ENCODE results near the gene MOCOS. TPM values are rescaled to one million over a fixed set of nuclear protein-coding genes. Genes with fewer than 3 reads are reported as not detected.
"Not testable (repeated sequence)": the region's sequence is repeated elsewhere in the genome, so short reads cannot be mapped to it uniquely, and the experiment has no call there.

MOCOS gene
- total RNA-seq, 1 donor from 2014 or later = 5.0 TPM

DNA sequence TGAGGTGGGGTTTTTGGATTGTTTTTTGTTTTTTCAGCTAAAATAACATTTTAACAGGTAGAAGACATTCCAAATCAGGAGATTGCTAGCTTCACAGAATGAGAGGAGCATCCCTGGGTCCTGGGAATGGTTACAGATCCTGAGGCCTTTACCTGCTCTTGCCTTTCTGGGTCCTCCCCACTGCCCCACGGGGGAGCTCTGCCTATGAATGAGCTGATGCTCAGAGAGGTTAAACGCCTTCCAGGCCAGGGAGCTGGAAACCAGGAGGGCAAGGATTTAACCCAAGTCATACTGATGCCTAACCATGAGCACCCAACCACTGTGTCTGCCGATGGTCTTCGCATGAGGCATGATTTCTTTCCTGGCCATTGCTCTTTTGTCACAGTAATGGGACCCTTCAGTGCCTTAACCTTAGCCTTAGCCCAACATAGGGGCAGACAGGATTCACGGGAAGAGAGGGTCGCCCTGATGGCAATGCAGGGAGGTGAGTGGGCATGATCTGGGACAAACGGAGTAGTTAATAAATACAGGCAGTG, 16.1 kb downstream of the MOCOS start:
- intact Hi-C loops (cut with DNase I) = no loop called here

DNA sequence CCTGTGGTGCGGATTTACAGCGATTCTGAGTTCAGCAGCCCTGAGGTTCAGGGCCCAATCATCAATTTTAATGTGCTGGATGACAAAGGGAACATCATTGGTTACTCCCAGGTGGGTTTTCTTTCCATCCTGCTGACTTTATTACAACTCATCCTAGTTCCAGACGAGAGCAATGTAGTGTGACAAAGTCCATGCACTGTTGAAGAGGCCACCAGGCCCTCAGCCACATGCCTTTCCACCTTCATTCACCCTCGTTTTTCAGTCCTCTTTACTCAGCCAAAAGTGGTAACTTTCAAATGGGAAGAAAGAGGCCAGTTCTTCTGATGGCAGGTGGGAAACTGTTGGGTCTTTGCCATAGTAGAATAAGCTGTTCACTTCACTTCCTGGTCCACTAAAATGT, 17.9 kb downstream of the MOCOS start:
- Histone ChIP-seq H3K36me3 (no peaks in the 10 kb centered on the region), H3K27ac (no peak overlapping the region), H3K4me1 (no peaks in the 10 kb centered on the region), H3K27me3 (no peaks in the 10 kb centered on the region), H3K4me3 (no peak overlapping the region), H3K9me3 (no peaks in the 10 kb centered on the region)
- intact Hi-C loops (cut with DNase I) = no loop called here
- no peak for DNase-seq
- TF ChIP-seq, protein P1, sequence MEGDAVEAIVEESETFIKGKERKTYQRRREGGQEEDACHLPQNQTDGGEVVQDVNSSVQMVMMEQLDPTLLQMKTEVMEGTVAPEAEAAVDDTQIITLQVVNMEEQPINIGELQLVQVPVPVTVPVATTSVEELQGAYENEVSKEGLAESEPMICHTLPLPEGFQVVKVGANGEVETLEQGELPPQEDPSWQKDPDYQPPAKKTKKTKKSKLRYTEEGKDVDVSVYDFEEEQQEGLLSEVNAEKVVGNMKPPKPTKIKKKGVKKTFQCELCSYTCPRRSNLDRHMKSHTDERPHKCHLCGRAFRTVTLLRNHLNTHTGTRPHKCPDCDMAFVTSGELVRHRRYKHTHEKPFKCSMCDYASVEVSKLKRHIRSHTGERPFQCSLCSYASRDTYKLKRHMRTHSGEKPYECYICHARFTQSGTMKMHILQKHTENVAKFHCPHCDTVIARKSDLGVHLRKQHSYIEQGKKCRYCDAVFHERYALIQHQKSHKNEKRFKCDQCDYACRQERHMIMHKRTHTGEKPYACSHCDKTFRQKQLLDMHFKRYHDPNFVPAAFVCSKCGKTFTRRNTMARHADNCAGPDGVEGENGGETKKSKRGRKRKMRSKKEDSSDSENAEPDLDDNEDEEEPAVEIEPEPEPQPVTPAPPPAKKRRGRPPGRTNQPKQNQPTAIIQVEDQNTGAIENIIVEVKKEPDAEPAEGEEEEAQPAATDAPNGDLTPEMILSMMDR (IDR thresholded peaks at IDR 0.05) = no peak
- ATAC-seq = no peak

More for the DNA sequence above, 16.1 kb downstream of the MOCOS start:
- Histone ChIP-seq H3K27ac (no peak overlapping the region), H3K27me3 (no peaks in the 10 kb centered on the region), H3K4me3 (no peak overlapping the region), H3K36me3 (no peaks in the 10 kb centered on the region), H3K4me1 (no peaks in the 10 kb centered on the region), H3K9me3 (no peaks in the 10 kb centered on the region)
- TF ChIP-seq, protein P1 (IDR thresholded peaks at IDR 0.05) = no peak
- no peak for ATAC-seq
- DNase-seq = no peak

DNA sequence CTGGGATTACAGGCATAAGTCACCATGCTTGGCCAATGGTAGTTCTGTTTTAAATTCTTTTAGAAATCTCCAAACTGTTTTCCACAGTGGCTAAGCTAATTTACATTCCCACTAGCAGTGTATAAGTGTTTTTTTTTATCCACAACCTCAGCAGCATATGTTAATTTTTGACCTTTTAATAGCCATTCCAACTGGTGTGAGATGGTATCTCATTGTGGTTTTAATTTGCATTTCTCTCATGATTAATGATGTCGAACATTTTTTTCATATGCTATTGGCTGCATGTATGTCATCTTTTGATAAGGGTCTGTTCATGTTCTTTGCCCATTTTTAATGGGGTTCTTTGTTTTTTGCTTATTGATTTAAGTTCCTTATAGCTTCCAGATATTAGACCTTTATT, 20.0 kb downstream of the MOCOS start:
- H3K27ac ChIP-seq = no peak overlapping the region
- H3K4me3 ChIP-seq = no peak overlapping the region
- H3K36me3 ChIP-seq = no peaks in the 10 kb centered on the region
- intact Hi-C loops (cut with DNase I) = no loop called here
- ATAC-seq (no peak), DNase-seq (no peak)
- H3K4me1 ChIP-seq = no peaks in the 10 kb centered on the region
- TF ChIP-seq, protein P1 (IDR thresholded peaks at IDR 0.05) = no peak
- H3K27me3 ChIP-seq = no peaks in the 10 kb centered on the region
- H3K9me3 ChIP-seq = no peaks in the 10 kb centered on the region

DNA sequence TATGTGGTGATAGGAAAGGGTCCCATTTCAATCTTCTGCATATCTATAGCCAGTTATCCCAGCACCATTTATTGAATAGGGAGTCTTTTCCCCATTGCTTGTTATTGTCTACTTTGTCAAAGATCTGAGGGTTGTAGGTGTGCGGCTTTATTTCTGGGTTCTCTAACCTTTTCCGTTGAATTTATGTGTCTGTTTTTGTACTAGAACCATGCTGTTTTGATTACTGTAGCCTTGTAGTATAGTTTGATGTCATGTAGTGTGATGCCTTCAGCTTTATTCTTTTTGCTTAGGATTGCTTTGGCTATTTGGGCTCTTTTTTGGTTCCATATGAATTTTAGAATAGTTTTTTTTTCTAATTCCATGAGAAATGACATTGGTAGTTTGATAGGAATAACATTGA, 20.7 kb downstream of the MOCOS start:
- H3K36me3 ChIP-seq; H3K27ac ChIP-seq; H3K4me3 ChIP-seq; H3K4me1 ChIP-seq; intact Hi-C loops (cut with DNase I); H3K27me3 ChIP-seq; ATAC-seq; H3K9me3 ChIP-seq; DNase-seq: not testable (repeated sequence)

DNA sequence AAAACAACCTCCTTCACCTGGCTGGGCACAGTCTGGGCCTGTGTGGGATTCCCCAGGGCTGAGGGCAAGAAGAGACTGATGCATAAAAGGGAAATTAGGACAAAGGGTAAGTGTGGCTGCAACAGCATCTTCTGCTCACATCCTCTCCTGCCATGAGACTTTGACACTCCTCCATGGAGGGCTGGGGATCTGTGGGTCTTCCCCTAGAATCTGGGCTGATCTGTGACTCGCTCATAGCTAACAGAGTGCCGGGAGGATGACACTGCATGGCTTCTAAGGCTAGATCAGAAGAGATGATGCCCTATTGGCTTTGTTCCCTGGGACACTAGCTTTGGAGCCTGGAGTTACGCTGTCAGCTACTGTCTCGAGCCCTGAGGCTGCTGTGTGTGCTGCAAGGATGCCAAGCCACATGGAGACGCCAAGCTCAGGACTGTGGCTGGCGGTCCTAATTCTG, 24.3 kb downstream of the MOCOS start:
- Histone ChIP-seq H3K36me3 (no peaks in the 10 kb centered on the region), H3K4me3 (no peak overlapping the region), H3K4me1 (no peaks in the 10 kb centered on the region), H3K9me3 (no peaks in the 10 kb centered on the region), H3K27me3 (no peaks in the 10 kb centered on the region), H3K27ac (no peak overlapping the region)
- DNase-seq = no peak
- ATAC-seq = no peak
- TF ChIP-seq, protein P1 (IDR thresholded peaks at IDR 0.05) = no peak
- intact Hi-C loops (cut with DNase I) = no loop called here

DNA sequence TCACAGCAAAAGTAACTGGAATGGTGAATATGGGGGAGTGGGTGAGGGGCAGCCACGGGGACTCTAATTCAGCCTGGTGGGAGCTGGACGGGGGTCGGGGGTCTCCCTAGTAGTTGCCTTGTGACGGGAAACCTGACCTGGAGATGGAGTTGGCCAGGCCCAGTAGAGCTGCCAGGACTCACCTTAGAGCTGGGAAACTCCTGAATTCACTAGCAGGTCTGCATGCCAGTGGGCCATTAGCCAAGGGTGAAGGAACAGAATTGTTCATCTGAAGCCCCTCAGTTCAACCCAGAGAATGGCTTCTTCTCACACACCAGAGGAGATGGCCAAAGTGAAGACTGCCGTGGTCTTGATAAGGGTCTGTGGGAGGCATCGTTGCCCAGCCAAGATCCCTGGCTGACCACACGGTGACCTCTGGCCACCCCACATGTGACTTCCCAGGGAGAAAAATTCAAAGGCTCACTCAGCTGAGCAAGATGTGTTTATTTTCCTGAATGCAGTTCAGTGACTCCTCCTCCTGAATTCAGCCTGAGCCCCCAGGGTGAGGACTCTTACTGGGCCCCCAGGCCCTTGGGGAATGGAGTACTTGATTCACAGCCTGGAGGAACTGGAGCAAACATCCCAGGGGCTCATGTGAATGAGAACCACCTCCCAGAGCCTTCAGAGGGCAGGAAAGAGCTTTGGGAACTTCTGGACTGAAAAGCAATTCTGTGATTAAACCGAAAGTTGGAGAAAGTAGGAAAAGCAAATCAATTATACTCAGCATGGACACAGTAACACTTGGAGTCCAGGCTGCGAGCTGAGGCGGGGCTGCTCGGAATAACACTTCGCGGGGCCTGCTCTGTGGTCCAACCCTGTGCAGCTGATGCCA, 25.2 kb downstream of the MOCOS start:
- H3K4me1 ChIP-seq = no peaks in the 10 kb centered on the region
- ATAC-seq (no peak), DNase-seq (no peak)
- no peak overlapping the region for H3K4me3 ChIP-seq
- intact Hi-C loops (cut with DNase I) = no loop called here
- H3K27ac ChIP-seq = no peak overlapping the region
- H3K27me3 ChIP-seq = no peaks in the 10 kb centered on the region
- TF ChIP-seq, protein P1 (IDR thresholded peaks at IDR 0.05) = no peak
- no peaks in the 10 kb centered on the region for H3K9me3 ChIP-seq
- no peaks in the 10 kb centered on the region for H3K36me3 ChIP-seq

Measured in upper lobe of right lung (tissue), 1 donor.